ENCODE results near the gene NOP9.

NOP9 gene

GRCh38 chr14:24343795-24344660, 44.4 kb downstream of the NOP9 start:
- no peaks in the 10 kb centered on the region for H3K9me2 ChIP-seq (replicated peaks; ENCODE audit: insufficient read depth, low read length)
- H2AFZ ChIP-seq (ENCODE audit: low read depth, low read length, severe bottlenecking), result no peak overlapping the region
- no peak overlapping the region for H3K4me3 ChIP-seq (ENCODE audit: insufficient read depth, low read length, poor library complexity, severe bottlenecking)
- no peaks in the 10 kb centered on the region for H4K20me1 ChIP-seq (ENCODE audit: low read depth, low read length)
- no peaks in the 10 kb centered on the region for H3K27me3 ChIP-seq (ENCODE audit: low read length)
- H3K9me3 ChIP-seq (ENCODE audit: insufficient read depth, low read length), result no peaks in the 10 kb centered on the region
- no peaks in the 10 kb centered on the region for H3K79me2 ChIP-seq (ENCODE audit: insufficient read depth, low read length)
- no peak overlapping the region for H3K9ac ChIP-seq (ENCODE audit: low read length)
- TF ChIP-seq EZH2phosphoT487 (conservative IDR thresholded peaks at IDR 0.05; ENCODE audit: low read length), result no peak
- TF ChIP-seq, protein P1, sequence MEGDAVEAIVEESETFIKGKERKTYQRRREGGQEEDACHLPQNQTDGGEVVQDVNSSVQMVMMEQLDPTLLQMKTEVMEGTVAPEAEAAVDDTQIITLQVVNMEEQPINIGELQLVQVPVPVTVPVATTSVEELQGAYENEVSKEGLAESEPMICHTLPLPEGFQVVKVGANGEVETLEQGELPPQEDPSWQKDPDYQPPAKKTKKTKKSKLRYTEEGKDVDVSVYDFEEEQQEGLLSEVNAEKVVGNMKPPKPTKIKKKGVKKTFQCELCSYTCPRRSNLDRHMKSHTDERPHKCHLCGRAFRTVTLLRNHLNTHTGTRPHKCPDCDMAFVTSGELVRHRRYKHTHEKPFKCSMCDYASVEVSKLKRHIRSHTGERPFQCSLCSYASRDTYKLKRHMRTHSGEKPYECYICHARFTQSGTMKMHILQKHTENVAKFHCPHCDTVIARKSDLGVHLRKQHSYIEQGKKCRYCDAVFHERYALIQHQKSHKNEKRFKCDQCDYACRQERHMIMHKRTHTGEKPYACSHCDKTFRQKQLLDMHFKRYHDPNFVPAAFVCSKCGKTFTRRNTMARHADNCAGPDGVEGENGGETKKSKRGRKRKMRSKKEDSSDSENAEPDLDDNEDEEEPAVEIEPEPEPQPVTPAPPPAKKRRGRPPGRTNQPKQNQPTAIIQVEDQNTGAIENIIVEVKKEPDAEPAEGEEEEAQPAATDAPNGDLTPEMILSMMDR (IDR thresholded peaks at IDR 0.05; ENCODE audit: insufficient read depth, low read length, poor library complexity, severe bottlenecking), result no peak
- no peak overlapping the region for H3K27ac ChIP-seq (ENCODE audit: low read depth, low read length)
- H3K4me2 ChIP-seq (ENCODE audit: low read depth, low read length, poor library complexity, severe bottlenecking), result no peak overlapping the region
- no peaks in the 10 kb centered on the region for H3F3A ChIP-seq (ENCODE audit: insufficient read depth)
- no peaks in the 10 kb centered on the region for H3K36me3 ChIP-seq (ENCODE audit: low read length)

- no peak for TF ChIP-seq EZH2phosphoT487 (conservative IDR thresholded peaks at IDR 0.05; ENCODE audit: low read length)
- TF ChIP-seq, protein P1 (IDR thresholded peaks at IDR 0.05; ENCODE audit: insufficient read depth, low read length, poor library complexity, severe bottlenecking), result no peak
- no peaks in the 10 kb centered on the region for H4K20me1 ChIP-seq (ENCODE audit: low read depth, low read length)
- H3K9me3 ChIP-seq (ENCODE audit: insufficient read depth, low read length), result no peaks in the 10 kb centered on the region
- H3F3A ChIP-seq (ENCODE audit: insufficient read depth), result no peaks in the 10 kb centered on the region
- H3K79me2 ChIP-seq (ENCODE audit: insufficient read depth, low read length), result no peaks in the 10 kb centered on the region
- no peak overlapping the region for H3K27ac ChIP-seq (ENCODE audit: low read depth, low read length)
- no peaks in the 10 kb centered on the region for H3K27me3 ChIP-seq (ENCODE audit: low read length)
- no peak overlapping the region for H3K4me2 ChIP-seq (ENCODE audit: low read depth, low read length, poor library complexity, severe bottlenecking)
- no peaks in the 10 kb centered on the region for H3K9me2 ChIP-seq (replicated peaks; ENCODE audit: insufficient read depth, low read length)
- H3K36me3 ChIP-seq (ENCODE audit: low read length), result no peaks in the 10 kb centered on the region
- H3K4me3 ChIP-seq (ENCODE audit: insufficient read depth, low read length, poor library complexity, severe bottlenecking), result no peak overlapping the region
- H2AFZ ChIP-seq (ENCODE audit: low read depth, low read length, severe bottlenecking), result no peak overlapping the region
- H3K9ac ChIP-seq (ENCODE audit: low read length), result no peak overlapping the region
These were observed 47.5 kb downstream of the NOP9 start for GRCh38 chr14:24347134-24347533.

- Histone ChIP-seq H4K20me1 (ENCODE audit: low read depth, low read length) (no peaks in the 10 kb centered on the region), H2AFZ (ENCODE audit: low read depth, low read length, severe bottlenecking) (no peak overlapping the region), H3F3A (ENCODE audit: insufficient read depth) (no peaks in the 10 kb centered on the region), H3K27ac (ENCODE audit: low read depth, low read length) (no peak overlapping the region), H3K9me2 (replicated peaks; ENCODE audit: insufficient read depth, low read length) (no peaks in the 10 kb centered on the region), H3K9ac (ENCODE audit: low read length) (no peak overlapping the region), H3K27me3 (ENCODE audit: low read length) (no peaks in the 10 kb centered on the region), H3K4me3 (ENCODE audit: insufficient read depth, low read length, poor library complexity, severe bottlenecking) (no peak overlapping the region), H3K79me2 (ENCODE audit: insufficient read depth, low read length) (no peaks in the 10 kb centered on the region), H3K9me3 (ENCODE audit: insufficient read depth, low read length) (no peaks in the 10 kb centered on the region), H3K4me2 (ENCODE audit: low read depth, low read length, poor library complexity, severe bottlenecking) (no peak overlapping the region), H3K36me3 (ENCODE audit: low read length) (no peaks in the 10 kb centered on the region)
- TF ChIP-seq EZH2phosphoT487 (conservative IDR thresholded peaks at IDR 0.05; ENCODE audit: low read length), result no peak
- TF ChIP-seq, protein P1 (IDR thresholded peaks at IDR 0.05; ENCODE audit: insufficient read depth, low read length, poor library complexity, severe bottlenecking), result no peak
These were observed 48.5 kb downstream of the NOP9 start for GRCh38 chr14:24348186-24348585.

All from SU-DHL-6 (cell line).